ENCODE measurements around the gene HOXA9. TPM values are rescaled to one million over a fixed set of nuclear protein-coding genes. Genes with fewer than 3 reads are reported as not detected.

HOXA9 gene
- polyA plus RNA-seq, 4 donors = 0.28 to 74.3 TPM; not detected in 2

GRCh38 chr7:27139334-27140125 lies 25.8 kb downstream of the HOXA9 start:
- Histone ChIP-seq H3K36me3 (ENCODE audit: control insufficient read depth in 3 of 3, insufficient read depth in 2 of 3, low read depth in 1 of 3, low read length in 3 of 3) (peaks cover 0 to 21% (median 0%) of the 10 kb centered on the region in 3 donors), H3K4me3 (ENCODE audit: low read depth in 1 of 3, low read length in 3 of 3) (peak overlapping the region; percentile 45 to 53 (median 46)), H3K27ac (ENCODE audit: low read depth in 1 of 3, low read length in 2 of 3) (peak overlapping the region; percentile 74 to 81 (median 77)), H3K4me1 (ENCODE audit: control insufficient read depth in 3 of 3, insufficient read depth in 2 of 3, low read depth in 1 of 3, low read length in 2 of 3) (peaks cover 0 to 51% (median 2%) of the 10 kb centered on the region in 3 donors), H3K9me3 (ENCODE audit: control insufficient read depth in 2 of 2, insufficient read depth in 1 of 2, low read depth in 1 of 2, low read length in 1 of 2) (no peaks in the 10 kb centered on the region), H3K27me3 (ENCODE audit: control insufficient read depth in 3 of 3, insufficient read depth in 3 of 3, low read length in 3 of 3) (peaks cover 5 to 22% (median 9%) of the 10 kb centered on the region in 3 donors)
- 12 to 35% (median 29%) methylated on average over 45 to 53 of the region's 53 CpGs for WGBS, 3 donors
- DNase-seq = peak in 1 of 2 donors; percentile 79
- FAIRE-seq = no peak

GRCh38 chr7:27138985-27139333 lies 26.4 kb downstream of the HOXA9 start:
- FAIRE-seq (no peak), DNase-seq (peak in 1 of 2 donors; percentile 46)
- peaks cover 0 to 16% (median 0%) of the 10 kb centered on the region in 3 donors for H3K36me3 ChIP-seq (ENCODE audit: control insufficient read depth in 3 of 3, insufficient read depth in 2 of 3, low read depth in 1 of 3, low read length in 3 of 3)
- H3K4me3 ChIP-seq (ENCODE audit: low read depth in 1 of 3, low read length in 3 of 3) = peak overlapping the region; percentile 45 to 53 (median 46)
- H3K4me1 ChIP-seq (ENCODE audit: control insufficient read depth in 3 of 3, insufficient read depth in 2 of 3, low read depth in 1 of 3, low read length in 2 of 3) = peaks cover 0 to 51% (median 2%) of the 10 kb centered on the region in 3 donors
- H3K27me3 ChIP-seq (ENCODE audit: control insufficient read depth in 3 of 3, insufficient read depth in 3 of 3, low read length in 3 of 3) = peaks cover 5 to 16% (median 9%) of the 10 kb centered on the region in 3 donors
- H3K27ac ChIP-seq (ENCODE audit: low read depth in 1 of 3, low read length in 2 of 3) = peak overlapping the region; percentile 74 to 81 (median 77)
- no peaks in the 10 kb centered on the region for H3K9me3 ChIP-seq (ENCODE audit: control insufficient read depth in 2 of 2, insufficient read depth in 1 of 2, low read depth in 1 of 2, low read length in 1 of 2)
- WGBS, 3 donors = 22 to 41% (median 40%) methylated on average over 11 of the region's 11 CpGs

- DNase-seq (no peak), FAIRE-seq (no peak)
- 75 to 76% (median 76%) methylated on average over 1 of the region's 1 CpG for WGBS, 3 donors
- peak overlapping the region in 1 of 3 donors; percentile 45 for H3K4me3 ChIP-seq (ENCODE audit: low read depth in 1 of 3, low read length in 3 of 3)
- H3K9me3 ChIP-seq (ENCODE audit: control insufficient read depth in 2 of 2, insufficient read depth in 1 of 2, low read depth in 1 of 2, low read length in 1 of 2) = no peaks in the 10 kb centered on the region
- H3K27me3 ChIP-seq (ENCODE audit: control insufficient read depth in 3 of 3, insufficient read depth in 3 of 3, low read length in 3 of 3) = peaks cover 8 to 14% (median 9%) of the 10 kb centered on the region in 3 donors
- peak overlapping the region in 2 of 3 donors; percentile 77 to 81 for H3K27ac ChIP-seq (ENCODE audit: low read depth in 1 of 3, low read length in 2 of 3)
- H3K36me3 ChIP-seq (ENCODE audit: control insufficient read depth in 3 of 3, insufficient read depth in 2 of 3, low read depth in 1 of 3, low read length in 3 of 3) = peaks cover 0 to 14% (median 0%) of the 10 kb centered on the region in 3 donors
- peaks cover 2 to 54% (median 5%) of the 10 kb centered on the region in 3 donors for H3K4me1 ChIP-seq (ENCODE audit: control insufficient read depth in 3 of 3, insufficient read depth in 2 of 3, low read depth in 1 of 3, low read length in 2 of 3)
Measured at GRCh38 chr7:27138472-27138871, 26.9 kb downstream of the HOXA9 start.

- Histone ChIP-seq H3K4me3 (ENCODE audit: low read depth in 1 of 3, low read length in 3 of 3) (no peak overlapping the region), H3K27me3 (ENCODE audit: control insufficient read depth in 3 of 3, insufficient read depth in 3 of 3, low read length in 3 of 3) (peaks cover 4 to 13% (median 11%) of the 10 kb centered on the region in 3 donors), H3K27ac (ENCODE audit: low read depth in 1 of 3, low read length in 2 of 3) (peak overlapping the region in 2 of 3 donors; percentile 77 to 81), H3K4me1 (ENCODE audit: control insufficient read depth in 3 of 3, insufficient read depth in 2 of 3, low read depth in 1 of 3, low read length in 2 of 3) (peaks cover 2 to 61% (median 5%) of the 10 kb centered on the region in 3 donors), H3K36me3 (ENCODE audit: control insufficient read depth in 3 of 3, insufficient read depth in 2 of 3, low read depth in 1 of 3, low read length in 3 of 3) (peaks cover 0 to 13% (median 0%) of the 10 kb centered on the region in 3 donors), H3K9me3 (ENCODE audit: control insufficient read depth in 2 of 2, insufficient read depth in 1 of 2, low read depth in 1 of 2, low read length in 1 of 2) (no peaks in the 10 kb centered on the region)
- WGBS, 3 donors = 69 to 83% (median 82%) methylated on average over 2 of the region's 2 CpGs
- DNase-seq (no peak), FAIRE-seq (no peak)
Measured at GRCh38 chr7:27137640-27138315, 27.6 kb downstream of the HOXA9 start.

GRCh38 chr7:27134392-27134791 lies 30.9 kb downstream of the HOXA9 start:
- Histone ChIP-seq H3K4me1 (ENCODE audit: control insufficient read depth in 3 of 3, insufficient read depth in 2 of 3, low read depth in 1 of 3, low read length in 2 of 3) (peaks cover 0 to 63% (median 5%) of the 10 kb centered on the region in 3 donors), H3K27me3 (ENCODE audit: control insufficient read depth in 3 of 3, insufficient read depth in 3 of 3, low read length in 3 of 3) (peaks cover 0 to 6% (median 0%) of the 10 kb centered on the region in 3 donors), H3K9me3 (ENCODE audit: control insufficient read depth in 2 of 2, insufficient read depth in 1 of 2, low read depth in 1 of 2, low read length in 1 of 2) (no peaks in the 10 kb centered on the region), H3K36me3 (ENCODE audit: control insufficient read depth in 3 of 3, insufficient read depth in 2 of 3, low read depth in 1 of 3, low read length in 3 of 3) (peaks cover 0 to under 1% (median 0%) of the 10 kb centered on the region in 3 donors), H3K4me3 (ENCODE audit: low read depth in 1 of 3, low read length in 3 of 3) (no peak overlapping the region), H3K27ac (ENCODE audit: low read depth in 1 of 3, low read length in 2 of 3) (peak overlapping the region in 2 of 3 donors; percentile 61 to 77)
- FAIRE-seq = no peak
- WGBS, 3 donors = 38 to 65% (median 43%) methylated on average over 2 of the region's 2 CpGs
- peak in 1 of 2 donors; percentile 46 for DNase-seq

- FAIRE-seq (no peak), DNase-seq (peak; percentile 36 to 72)
- Histone ChIP-seq H3K27ac (ENCODE audit: low read depth in 1 of 3, low read length in 2 of 3) (peak overlapping the region in 2 of 3 donors; percentile 61 to 77), H3K4me1 (ENCODE audit: control insufficient read depth in 3 of 3, insufficient read depth in 2 of 3, low read depth in 1 of 3, low read length in 2 of 3) (peaks cover 0 to 65% (median 5%) of the 10 kb centered on the region in 3 donors), H3K9me3 (ENCODE audit: control insufficient read depth in 2 of 2, insufficient read depth in 1 of 2, low read depth in 1 of 2, low read length in 1 of 2) (no peaks in the 10 kb centered on the region), H3K36me3 (ENCODE audit: control insufficient read depth in 3 of 3, insufficient read depth in 2 of 3, low read depth in 1 of 3, low read length in 3 of 3) (peaks cover 0 to 4% (median 0%) of the 10 kb centered on the region in 3 donors), H3K4me3 (ENCODE audit: low read depth in 1 of 3, low read length in 3 of 3) (no peak overlapping the region), H3K27me3 (ENCODE audit: control insufficient read depth in 3 of 3, insufficient read depth in 3 of 3, low read length in 3 of 3) (peaks cover 0 to 6% (median 0%) of the 10 kb centered on the region in 3 donors)
- 31 to 50% (median 48%) methylated on average over 18 of the region's 18 CpGs for WGBS, 3 donors
Measured at GRCh38 chr7:27133409-27134231, 31.7 kb downstream of the HOXA9 start.

- Histone ChIP-seq H3K9me3 (ENCODE audit: control insufficient read depth in 2 of 2, insufficient read depth in 1 of 2, low read depth in 1 of 2, low read length in 1 of 2) (no peaks in the 10 kb centered on the region), H3K36me3 (ENCODE audit: control insufficient read depth in 3 of 3, insufficient read depth in 2 of 3, low read depth in 1 of 3, low read length in 3 of 3) (peaks cover 0 to 4% (median 0%) of the 10 kb centered on the region in 3 donors), H3K27ac (ENCODE audit: low read depth in 1 of 3, low read length in 2 of 3) (peak overlapping the region in 1 of 3 donors; percentile 61), H3K27me3 (ENCODE audit: control insufficient read depth in 3 of 3, insufficient read depth in 3 of 3, low read length in 3 of 3) (peaks cover 0 to 6% (median 0%) of the 10 kb centered on the region in 3 donors), H3K4me1 (ENCODE audit: control insufficient read depth in 3 of 3, insufficient read depth in 2 of 3, low read depth in 1 of 3, low read length in 2 of 3) (peaks cover 0 to 59% (median 5%) of the 10 kb centered on the region in 3 donors), H3K4me3 (ENCODE audit: low read depth in 1 of 3, low read length in 3 of 3) (no peak overlapping the region)
- WGBS, 3 donors = 38 to 61% (median 50%) methylated on average over 6 of the region's 6 CpGs
- FAIRE-seq (no peak), DNase-seq (no peak)
Measured at GRCh38 chr7:27132978-27133377, 32.4 kb downstream of the HOXA9 start.

Measured in small intestine (tissue), 7 donors.